ENCODE measurements around the gene C19orf73. TPM values are rescaled to one million over a fixed set of nuclear protein-coding genes. Genes with fewer than 3 reads are reported as not detected.
A peak's percentile ranks its signal among the peaks of the same experiment; 100 is the strongest.

Gene C19orf73
- total and polyA plus RNA-seq, 8 donors, result 0.23 to 2.1 (median 0.39) TPM; not detected in 2

- no peak for TF ChIP-seq CTCF (IDR thresholded peaks at IDR 0.05)
- peaks cover 4 to 20% of the 10 kb centered on the region in 2 donors for H3K4me1 ChIP-seq
- peaks cover 0 to 38% of the 10 kb centered on the region in 2 donors for H3K36me3 ChIP-seq
- intact Hi-C loops (cut with DNase I), result no loop called here
- H3K9me3 ChIP-seq, result no peaks in the 10 kb centered on the region
- no peak overlapping the region for H3K27ac ChIP-seq
- H3K27me3 ChIP-seq, result no peaks in the 10 kb centered on the region
- H3K4me3 ChIP-seq, result no peak overlapping the region
- no peak for ATAC-seq
- DNase-seq, result no peak
Observed at GRCh38 chr19:49110567-49110966, 8.4 kb downstream of the C19orf73 start.

- peaks cover 4 to 12% of the 10 kb centered on the region in 2 donors for H3K4me1 ChIP-seq
- no peak overlapping the region for H3K27ac ChIP-seq
- no peak for DNase-seq
- H3K27me3 ChIP-seq, result no peaks in the 10 kb centered on the region
- H3K9me3 ChIP-seq, result no peaks in the 10 kb centered on the region
- TF ChIP-seq CTCF (IDR thresholded peaks at IDR 0.05), result no peak
- ATAC-seq, result no peak
- peaks cover 0 to 47% of the 10 kb centered on the region in 2 donors for H3K36me3 ChIP-seq
- H3K4me3 ChIP-seq, result no peak overlapping the region
- intact Hi-C loops (cut with DNase I), result loop anchor here in 1 of 2 donors (10.0 kb wide), 1 partner anchor 95 kb away; no protein-coding TSS in a partner anchor
Observed at GRCh38 chr19:49109569-49110233, 9.2 kb downstream of the C19orf73 start.

GRCh38 chr19:49109051-49109450, 9.9 kb downstream of the C19orf73 start:
- Histone ChIP-seq H3K27me3 (no peaks in the 10 kb centered on the region), H3K4me3 (no peak overlapping the region), H3K4me1 (peaks cover 4 to 10% of the 10 kb centered on the region in 2 donors), H3K9me3 (no peaks in the 10 kb centered on the region), H3K36me3 (peaks cover 0 to 53% of the 10 kb centered on the region in 2 donors), H3K27ac (no peak overlapping the region)
- ATAC-seq, result no peak
- intact Hi-C loops (cut with DNase I), result loop anchor here in 1 of 2 donors (10.0 kb wide), 1 partner anchor 96 kb away; no protein-coding TSS in a partner anchor
- TF ChIP-seq CTCF (IDR thresholded peaks at IDR 0.05), result no peak
- DNase-seq, result no peak

- Histone ChIP-seq H3K27ac (no peak overlapping the region), H3K9me3 (no peaks in the 10 kb centered on the region), H3K4me1 (no peaks in the 10 kb centered on the region), H3K36me3 (peaks cover 0 to 66% of the 10 kb centered on the region in 2 donors), H3K4me3 (no peak overlapping the region), H3K27me3 (no peaks in the 10 kb centered on the region)
- no peak for DNase-seq
- no peak for ATAC-seq
- intact Hi-C loops (cut with DNase I), result loop anchor here in 1 of 2 donors (10.0 kb wide), 1 partner anchor 97 kb away; no protein-coding TSS in a partner anchor
- TF ChIP-seq CTCF (IDR thresholded peaks at IDR 0.05), result no peak
Observed at GRCh38 chr19:49107625-49108459, 11.1 kb downstream of the C19orf73 start.

- no peak overlapping the region for H3K27ac ChIP-seq
- peaks cover 0 to 77% of the 10 kb centered on the region in 2 donors for H3K36me3 ChIP-seq
- DNase-seq, result peak in 1 of 4 donors; percentile 84
- intact Hi-C loops (cut with DNase I), result loop anchor here in 1 of 2 donors (10.0 kb wide), 1 partner anchor 98 kb away; no protein-coding TSS in a partner anchor
- no peak overlapping the region for H3K4me3 ChIP-seq
- H3K27me3 ChIP-seq, result no peaks in the 10 kb centered on the region
- H3K4me1 ChIP-seq, result no peaks in the 10 kb centered on the region
- no peaks in the 10 kb centered on the region for H3K9me3 ChIP-seq
- ATAC-seq, result peak; percentile 59
- peak; percentile 55 to 76 for TF ChIP-seq CTCF (IDR thresholded peaks at IDR 0.05)
Observed at GRCh38 chr19:49106648-49107135, 12.3 kb downstream of the C19orf73 start.

Measured in left lung (tissue), 10 donors.